ENCODE data around the gene ATP8A2. TPM values are rescaled to one million over a fixed set of nuclear protein-coding genes. Genes with fewer than 3 reads are reported as not detected.

ATP8A2 gene
- total RNA-seq, 1 donor from 2014 or later = 1.3 TPM

- H3K36me3 ChIP-seq (ENCODE audit: insufficient read depth, low read length) = no peaks in the 10 kb centered on the region
- no peak overlapping the region for H3K9ac ChIP-seq (ENCODE audit: low read length)
- H2AFZ ChIP-seq (ENCODE audit: low read depth, low read length) = no peak overlapping the region
- H3K4me1 ChIP-seq (ENCODE audit: insufficient read depth, low read length) = peaks cover 3% of the 10 kb centered on the region
- H3K9me3 ChIP-seq (ENCODE audit: insufficient read depth, low read depth, low read length) = no peaks in the 10 kb centered on the region
- no peak overlapping the region for H3K27ac ChIP-seq (ENCODE audit: low read depth, low read length)
- TF ChIP-seq EZH2 (IDR thresholded peaks at IDR 0.05; ENCODE audit: insufficient read depth, low read length) = no peak
- no peak for TF ChIP-seq CTCF (IDR thresholded peaks at IDR 0.05; ENCODE audit: insufficient read depth, low read depth, low read length)
- H3K4me2 ChIP-seq (ENCODE audit: low read length) = no peak overlapping the region
- no peak overlapping the region for H3K4me3 Mint-ChIP-seq (ENCODE audit: unreplicated experiment)
- no peak for FAIRE-seq
- peaks cover 16% of the 10 kb centered on the region for H3K27me3 Mint-ChIP-seq (ENCODE audit: low read depth, unreplicated experiment)
- H3K4me3 ChIP-seq (ENCODE audit: insufficient read depth, low read depth, low read length) = no peak overlapping the region
- H3K9me3 Mint-ChIP-seq (ENCODE audit: unreplicated experiment) = peaks cover 5% of the 10 kb centered on the region
- peaks cover 22% of the 10 kb centered on the region for H3K4me1 Mint-ChIP-seq (ENCODE audit: low read depth, unreplicated experiment)
- no peak overlapping the region for H3K27ac Mint-ChIP-seq (ENCODE audit: unreplicated experiment)
- H3K27me3 ChIP-seq (ENCODE audit: insufficient read depth, low read length) = no peaks in the 10 kb centered on the region
- DNase-seq (ENCODE audit: low read depth) = no peak
- no peaks in the 10 kb centered on the region for H3K79me2 ChIP-seq (ENCODE audit: insufficient read depth, low read length)
- H4K20me1 ChIP-seq (ENCODE audit: insufficient read depth, low read length) = no peaks in the 10 kb centered on the region
- H3K36me3 Mint-ChIP-seq (ENCODE audit: low read depth, unreplicated experiment) = peaks cover 2% of the 10 kb centered on the region
Observed at GRCh38 chr13:25766576-25766975, 394.8 kb downstream of the ATP8A2 start.

- Mint-ChIP-seq H3K9me3 (ENCODE audit: unreplicated experiment) (peaks cover 5% of the 10 kb centered on the region), H3K4me3 (ENCODE audit: unreplicated experiment) (no peak overlapping the region), H3K27me3 (ENCODE audit: low read depth, unreplicated experiment) (peaks cover 16% of the 10 kb centered on the region), H3K36me3 (ENCODE audit: low read depth, unreplicated experiment) (peaks cover 2% of the 10 kb centered on the region), H3K4me1 (ENCODE audit: low read depth, unreplicated experiment) (peaks cover 26% of the 10 kb centered on the region), H3K27ac (ENCODE audit: unreplicated experiment) (no peak overlapping the region)
- no peak overlapping the region for H3K27ac ChIP-seq (ENCODE audit: low read depth, low read length)
- no peaks in the 10 kb centered on the region for H3K79me2 ChIP-seq (ENCODE audit: insufficient read depth, low read length)
- no peak overlapping the region for H2AFZ ChIP-seq (ENCODE audit: low read depth, low read length)
- H4K20me1 ChIP-seq (ENCODE audit: insufficient read depth, low read length) = no peaks in the 10 kb centered on the region
- no peak for DNase-seq (ENCODE audit: low read depth)
- TF ChIP-seq CTCF (IDR thresholded peaks at IDR 0.05; ENCODE audit: insufficient read depth, low read depth, low read length) (no peak), EZH2 (IDR thresholded peaks at IDR 0.05; ENCODE audit: insufficient read depth, low read length) (no peak)
- no peak for FAIRE-seq
- H3K4me3 ChIP-seq (ENCODE audit: insufficient read depth, low read depth, low read length) = no peak overlapping the region
- H3K36me3 ChIP-seq (ENCODE audit: insufficient read depth, low read length) = no peaks in the 10 kb centered on the region
- H3K4me1 ChIP-seq (ENCODE audit: insufficient read depth, low read length) = peaks cover 7% of the 10 kb centered on the region
- H3K4me2 ChIP-seq (ENCODE audit: low read length) = no peak overlapping the region
- no peak overlapping the region for H3K9ac ChIP-seq (ENCODE audit: low read length)
- H3K27me3 ChIP-seq (ENCODE audit: insufficient read depth, low read length) = no peaks in the 10 kb centered on the region
- no peaks in the 10 kb centered on the region for H3K9me3 ChIP-seq (ENCODE audit: insufficient read depth, low read depth, low read length)
Observed at GRCh38 chr13:25766991-25767390, 395.2 kb downstream of the ATP8A2 start.

- Mint-ChIP-seq H3K27ac (ENCODE audit: unreplicated experiment) (no peak overlapping the region), H3K4me1 (ENCODE audit: low read depth, unreplicated experiment) (peaks cover 26% of the 10 kb centered on the region), H3K4me3 (ENCODE audit: unreplicated experiment) (no peak overlapping the region), H3K9me3 (ENCODE audit: unreplicated experiment) (peaks cover 5% of the 10 kb centered on the region), H3K36me3 (ENCODE audit: low read depth, unreplicated experiment) (peaks cover 2% of the 10 kb centered on the region), H3K27me3 (ENCODE audit: low read depth, unreplicated experiment) (peaks cover 16% of the 10 kb centered on the region)
- no peaks in the 10 kb centered on the region for H4K20me1 ChIP-seq (ENCODE audit: insufficient read depth, low read length)
- FAIRE-seq (no peak), DNase-seq (ENCODE audit: low read depth) (no peak)
- H3K9me3 ChIP-seq (ENCODE audit: insufficient read depth, low read depth, low read length) = no peaks in the 10 kb centered on the region
- H3K4me1 ChIP-seq (ENCODE audit: insufficient read depth, low read length) = peaks cover 11% of the 10 kb centered on the region
- H3K4me3 ChIP-seq (ENCODE audit: insufficient read depth, low read depth, low read length) = no peak overlapping the region
- H3K27ac ChIP-seq (ENCODE audit: low read depth, low read length) = no peak overlapping the region
- H2AFZ ChIP-seq (ENCODE audit: low read depth, low read length) = no peak overlapping the region
- H3K36me3 ChIP-seq (ENCODE audit: insufficient read depth, low read length) = no peaks in the 10 kb centered on the region
- no peak overlapping the region for H3K9ac ChIP-seq (ENCODE audit: low read length)
- no peaks in the 10 kb centered on the region for H3K27me3 ChIP-seq (ENCODE audit: insufficient read depth, low read length)
- TF ChIP-seq CTCF (IDR thresholded peaks at IDR 0.05; ENCODE audit: insufficient read depth, low read depth, low read length) = no peak
- no peak for TF ChIP-seq EZH2 (IDR thresholded peaks at IDR 0.05; ENCODE audit: insufficient read depth, low read length)
- no peak overlapping the region for H3K4me2 ChIP-seq (ENCODE audit: low read length)
- H3K79me2 ChIP-seq (ENCODE audit: insufficient read depth, low read length) = no peaks in the 10 kb centered on the region
Observed at GRCh38 chr13:25768376-25768775, 396.6 kb downstream of the ATP8A2 start.

All from astrocyte (in vitro differentiated cells and primary cell).